ENCODE results near the gene TSPAN4.

The TSPAN4 gene

DNA sequence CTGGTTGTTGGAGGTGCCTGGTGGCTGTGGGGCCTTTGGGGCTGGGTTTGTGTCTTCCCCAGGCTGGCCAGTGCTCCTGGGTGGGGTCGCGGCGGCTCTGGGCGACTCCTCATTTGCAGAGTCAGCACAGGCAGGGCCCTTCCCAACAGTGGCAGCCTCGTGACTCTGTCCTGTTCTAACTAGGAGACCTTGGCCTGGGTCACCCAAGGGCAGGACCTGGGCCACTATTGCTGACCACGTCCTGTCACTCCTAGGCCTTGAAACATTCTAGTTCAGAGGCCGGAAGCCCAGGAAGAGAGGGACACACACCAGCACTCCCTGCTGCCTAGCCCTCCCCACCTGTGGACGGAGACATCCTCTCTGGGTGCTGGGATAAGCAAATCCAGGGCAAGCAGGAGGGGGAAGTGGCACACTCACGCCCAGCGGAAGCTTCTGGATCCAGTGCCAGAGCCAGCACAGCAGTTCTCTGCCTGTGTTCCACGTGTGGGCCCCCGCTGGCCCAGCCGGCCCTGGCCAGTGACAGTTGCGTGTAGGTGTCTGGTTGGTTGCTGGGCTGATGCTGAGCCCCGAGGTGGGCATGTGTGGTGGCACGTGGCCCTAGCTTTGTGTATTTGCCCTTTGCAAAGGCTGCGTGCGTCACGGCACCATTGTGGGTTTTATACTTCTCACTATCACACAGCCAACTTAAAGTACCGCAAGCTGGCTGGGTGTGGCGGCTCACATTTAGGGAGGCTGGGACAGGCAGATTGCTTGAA, 72.3 kb downstream of the TSPAN4 start:
- no peak for DNase-seq
